Measurements from ENCODE around the gene HSBP1. TPM values are rescaled to one million over a fixed set of nuclear protein-coding genes. Genes with fewer than 3 reads are reported as not detected.

Gene HSBP1
- total RNA-seq, 2 donors from 2014 or later = 229 to 239 TPM

- no peak overlapping the region for H3K4me3 ChIP-seq (ENCODE audit: low read length)
- peaks cover 9% of the 10 kb centered on the region for H3K4me1 ChIP-seq (ENCODE audit: control insufficient read depth, insufficient read depth, low read length)
- H3K9me3 ChIP-seq (ENCODE audit: control insufficient read depth, low read length) = no peaks in the 10 kb centered on the region
- no peaks in the 10 kb centered on the region for H3K9me3 Mint-ChIP-seq
- no peak overlapping the region for H3K27ac ChIP-seq (ENCODE audit: low read depth, low read length)
- no peak overlapping the region for H3K9ac ChIP-seq (ENCODE audit: extremely low read depth, low read length, poor library complexity, severe bottlenecking)
- H3K36me3 ChIP-seq (ENCODE audit: control insufficient read depth, insufficient read depth, low read length) = no peaks in the 10 kb centered on the region
- TF ChIP-seq CTCF (conservative IDR thresholded peaks at IDR 0.05) = no peak
- DNase-seq = no peak
- H3K27ac Mint-ChIP-seq = no peak overlapping the region
- no peaks in the 10 kb centered on the region for H3K27me3 ChIP-seq (ENCODE audit: control insufficient read depth, insufficient read depth, low read length, poor library complexity, severe bottlenecking)
- H3K4me3 Mint-ChIP-seq = no peak overlapping the region
- 86 to 99% methylated on average over 6 of the region's 6 CpGs for WGBS, 2 experiments (ENCODE audit: insufficient coverage in 1 of 2, insufficient read length in 1 of 2)
- peaks cover 26% of the 10 kb centered on the region for H3K27me3 Mint-ChIP-seq (ENCODE audit: insufficient read depth)
- H3K36me3 Mint-ChIP-seq (ENCODE audit: low read depth) = no peaks in the 10 kb centered on the region
- H3K4me1 Mint-ChIP-seq = peaks cover 9% of the 10 kb centered on the region
These were observed 27.9 kb upstream of the HSBP1 start for GRCh38 chr16:83779886-83780285.

GRCh38 chr16:83785455-83785854 is 22.3 kb upstream of the HSBP1 start:
- no peak overlapping the region for H3K4me3 ChIP-seq (ENCODE audit: low read length)
- H3K27ac ChIP-seq (ENCODE audit: low read depth, low read length) = no peak overlapping the region
- peaks cover 60% of the 10 kb centered on the region for H3K27me3 Mint-ChIP-seq (ENCODE audit: insufficient read depth)
- peaks cover 11% of the 10 kb centered on the region for H3K27me3 ChIP-seq (ENCODE audit: control insufficient read depth, insufficient read depth, low read length, poor library complexity, severe bottlenecking)
- peaks cover 2% of the 10 kb centered on the region for H3K4me1 ChIP-seq (ENCODE audit: control insufficient read depth, insufficient read depth, low read length)
- no peaks in the 10 kb centered on the region for H3K36me3 ChIP-seq (ENCODE audit: control insufficient read depth, insufficient read depth, low read length)
- H3K4me1 Mint-ChIP-seq = peaks cover 13% of the 10 kb centered on the region
- no peak overlapping the region for H3K27ac Mint-ChIP-seq
- no peak for DNase-seq
- no peaks in the 10 kb centered on the region for H3K36me3 Mint-ChIP-seq (ENCODE audit: low read depth)
- 92% methylated on average over 2 of the region's 2 CpGs for WGBS, 2 experiments (ENCODE audit: insufficient coverage in 1 of 2, insufficient read length in 1 of 2)
- H3K9ac ChIP-seq (ENCODE audit: extremely low read depth, low read length, poor library complexity, severe bottlenecking) = no peak overlapping the region
- H3K9me3 ChIP-seq (ENCODE audit: control insufficient read depth, low read length) = no peaks in the 10 kb centered on the region
- no peaks in the 10 kb centered on the region for H3K9me3 Mint-ChIP-seq
- H3K4me3 Mint-ChIP-seq = no peak overlapping the region
- no peak for TF ChIP-seq CTCF (conservative IDR thresholded peaks at IDR 0.05)

- H3K36me3 ChIP-seq (ENCODE audit: control insufficient read depth, insufficient read depth, low read length) = no peaks in the 10 kb centered on the region
- H3K4me1 ChIP-seq (ENCODE audit: control insufficient read depth, insufficient read depth, low read length) = no peaks in the 10 kb centered on the region
- peaks cover 58% of the 10 kb centered on the region for H3K27me3 Mint-ChIP-seq (ENCODE audit: insufficient read depth)
- DNase-seq = no peak
- H3K27me3 ChIP-seq (ENCODE audit: control insufficient read depth, insufficient read depth, low read length, poor library complexity, severe bottlenecking) = peaks cover 11% of the 10 kb centered on the region
- peaks cover 11% of the 10 kb centered on the region for H3K4me1 Mint-ChIP-seq
- no peak overlapping the region for H3K27ac Mint-ChIP-seq
- TF ChIP-seq CTCF (conservative IDR thresholded peaks at IDR 0.05) = no peak
- peaks cover 9% of the 10 kb centered on the region for H3K9me3 ChIP-seq (ENCODE audit: control insufficient read depth, low read length)
- H3K9me3 Mint-ChIP-seq = peaks cover 9% of the 10 kb centered on the region
- no peak overlapping the region for H3K27ac ChIP-seq (ENCODE audit: low read depth, low read length)
- 97 to 100% methylated on average over 3 to 8 of the region's 8 CpGs for WGBS, 2 experiments (ENCODE audit: insufficient coverage in 1 of 2, insufficient read length in 1 of 2)
- H3K36me3 Mint-ChIP-seq (ENCODE audit: low read depth) = no peaks in the 10 kb centered on the region
- H3K9ac ChIP-seq (ENCODE audit: extremely low read depth, low read length, poor library complexity, severe bottlenecking) = no peak overlapping the region
- H3K4me3 Mint-ChIP-seq = no peak overlapping the region
- H3K4me3 ChIP-seq (ENCODE audit: low read length) = no peak overlapping the region
These were observed 18.0 kb upstream of the HSBP1 start for GRCh38 chr16:83789642-83790401.

Data from endodermal cell (in vitro differentiated cells).